GM21576 (cell line): ENCODE data around the gene FALEC.
"Not testable (repeated sequence)": the region's sequence is repeated elsewhere in the genome, so short reads cannot be mapped to it uniquely, and the experiment has no call there.

ENCODE experiments used
- ATAC-seq: cut with Tn5 transposase; IDR thresholded peaks from one replicate; pipeline ENCODE4 v1.9.1; 2021; ENCODE audit warnings: mild to moderate bottlenecking, moderate library complexity; ENCODE audit not compliant: unreplicated experiment

Gene FALEC

DNA sequence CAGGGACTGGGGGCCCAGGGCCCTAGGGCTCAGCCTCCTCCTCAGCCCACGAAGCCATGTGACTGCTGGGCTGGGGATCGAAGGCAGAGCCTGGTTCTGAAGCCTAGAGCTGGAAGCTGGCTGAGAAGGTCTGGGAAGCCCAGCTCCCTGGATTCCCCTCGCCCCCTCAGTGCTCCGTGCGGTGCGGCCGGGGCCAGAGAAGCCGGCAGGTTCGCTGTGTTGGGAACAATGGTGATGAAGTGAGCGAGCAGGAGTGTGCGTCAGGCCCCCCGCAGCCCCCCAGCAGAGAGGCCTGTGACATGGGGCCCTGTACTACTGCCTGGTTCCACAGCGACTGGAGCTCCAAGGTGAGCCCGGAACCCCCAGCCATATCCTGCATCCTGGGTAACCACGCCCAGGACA lies 42.8 kb downstream of the FALEC start:
- no peak for ATAC-seq

DNA sequence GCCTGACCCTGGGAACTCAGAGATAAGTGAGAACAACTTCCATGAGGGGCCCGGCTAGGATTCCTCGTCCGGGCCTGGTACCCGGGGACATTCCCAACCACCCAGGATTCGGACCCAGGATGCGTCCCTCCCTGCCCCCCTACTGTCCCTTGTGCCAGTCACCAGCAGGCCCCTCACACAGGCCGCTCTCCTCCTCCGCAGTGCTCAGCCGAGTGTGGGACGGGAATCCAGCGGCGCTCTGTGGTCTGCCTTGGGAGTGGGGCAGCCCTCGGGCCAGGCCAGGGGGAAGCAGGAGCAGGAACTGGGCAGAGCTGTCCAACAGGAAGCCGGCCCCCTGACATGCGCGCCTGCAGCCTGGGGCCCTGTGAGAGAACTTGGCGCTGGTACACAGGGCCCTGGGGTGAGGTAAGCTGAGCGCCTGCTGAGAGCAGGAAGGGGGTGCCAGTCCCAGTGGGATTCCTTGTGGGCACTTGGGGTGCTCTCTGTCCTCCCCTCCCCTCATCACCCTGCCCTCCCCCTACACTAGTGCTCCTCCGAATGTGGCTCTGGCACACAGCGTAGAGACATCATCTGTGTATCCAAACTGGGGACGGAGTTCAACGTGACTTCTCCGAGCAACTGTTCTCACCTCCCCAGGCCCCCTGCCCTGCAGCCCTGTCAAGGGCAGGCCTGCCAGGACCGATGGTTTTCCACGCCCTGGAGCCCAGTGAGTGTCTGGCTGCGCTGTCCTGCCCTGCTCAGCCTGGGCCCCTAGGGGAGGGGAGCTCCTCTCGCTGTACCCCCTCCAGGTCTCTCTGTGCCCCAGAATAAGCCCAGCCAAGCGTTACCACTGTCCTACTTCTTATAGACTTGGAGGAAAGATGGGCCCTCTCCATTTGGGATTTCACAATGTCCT lies 43.5 kb downstream of the FALEC start:
- ATAC-seq, result no peak

DNA sequence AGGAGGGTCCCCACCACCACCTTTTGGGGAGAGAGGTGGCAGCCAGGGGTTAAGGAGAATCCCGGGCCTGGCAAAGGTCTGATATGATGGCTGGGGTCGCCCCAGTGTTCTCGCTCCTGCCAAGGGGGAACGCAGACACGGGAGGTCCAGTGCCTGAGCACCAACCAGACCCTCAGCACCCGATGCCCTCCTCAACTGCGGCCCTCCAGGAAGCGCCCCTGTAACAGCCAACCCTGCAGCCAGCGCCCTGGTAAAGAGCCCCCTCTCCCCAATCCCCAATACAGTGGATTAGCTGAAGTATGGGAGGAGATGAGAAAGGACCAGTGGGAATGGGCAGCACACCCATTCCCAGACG lies 44.1 kb downstream of the FALEC start:
- no peak for ATAC-seq

DNA sequence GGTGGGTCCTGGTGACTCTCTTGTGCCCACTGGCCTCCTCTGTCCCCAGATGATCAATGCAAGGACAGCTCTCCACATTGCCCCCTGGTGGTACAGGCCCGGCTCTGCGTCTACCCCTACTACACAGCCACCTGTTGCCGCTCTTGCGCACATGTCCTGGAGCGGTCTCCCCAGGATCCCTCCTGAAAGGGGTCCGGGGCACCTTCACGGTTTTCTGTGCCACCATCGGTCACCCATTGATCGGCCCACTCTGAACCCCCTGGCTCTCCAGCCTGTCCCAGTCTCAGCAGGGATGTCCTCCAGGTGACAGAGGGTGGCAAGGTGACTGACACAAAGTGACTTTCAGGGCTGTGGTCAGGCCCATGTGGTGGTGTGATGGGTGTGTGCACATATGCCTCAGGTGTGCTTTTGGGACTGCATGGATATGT lies 44.5 kb downstream of the FALEC start:
- ATAC-seq, result no peak

DNA sequence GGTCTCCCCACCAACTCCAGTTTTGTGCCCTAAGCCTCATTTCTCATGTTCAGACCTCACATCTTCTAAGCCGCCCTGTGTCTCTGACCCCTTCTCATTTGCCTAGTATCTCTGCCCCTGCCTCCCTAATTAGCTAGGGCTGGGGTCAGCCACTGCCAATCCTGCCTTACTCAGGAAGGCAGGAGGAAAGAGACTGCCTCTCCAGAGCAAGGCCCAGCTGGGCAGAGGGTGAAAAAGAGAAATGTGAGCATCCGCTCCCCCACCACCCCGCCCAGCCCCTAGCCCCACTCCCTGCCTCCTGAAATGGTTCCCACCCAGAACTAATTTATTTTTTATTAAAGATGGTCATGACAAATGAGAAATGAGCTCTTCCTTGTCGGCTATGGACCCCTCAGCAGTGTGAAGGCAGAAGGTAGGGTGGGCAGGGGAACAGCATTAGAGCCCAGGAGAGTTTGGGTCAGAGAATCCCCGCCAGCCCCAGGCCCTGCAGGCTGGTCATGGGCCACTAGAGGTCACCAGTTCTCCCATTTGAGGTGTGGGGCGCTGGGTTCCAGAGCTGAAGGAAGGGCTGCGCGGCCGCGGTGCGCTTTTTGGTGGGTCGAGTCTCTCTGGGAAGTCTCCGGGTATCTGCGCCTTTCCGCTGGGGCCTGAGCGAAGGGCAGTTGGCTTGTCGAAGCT lies 45.2 kb downstream of the FALEC start:
- ATAC-seq, result no peak

DNA sequence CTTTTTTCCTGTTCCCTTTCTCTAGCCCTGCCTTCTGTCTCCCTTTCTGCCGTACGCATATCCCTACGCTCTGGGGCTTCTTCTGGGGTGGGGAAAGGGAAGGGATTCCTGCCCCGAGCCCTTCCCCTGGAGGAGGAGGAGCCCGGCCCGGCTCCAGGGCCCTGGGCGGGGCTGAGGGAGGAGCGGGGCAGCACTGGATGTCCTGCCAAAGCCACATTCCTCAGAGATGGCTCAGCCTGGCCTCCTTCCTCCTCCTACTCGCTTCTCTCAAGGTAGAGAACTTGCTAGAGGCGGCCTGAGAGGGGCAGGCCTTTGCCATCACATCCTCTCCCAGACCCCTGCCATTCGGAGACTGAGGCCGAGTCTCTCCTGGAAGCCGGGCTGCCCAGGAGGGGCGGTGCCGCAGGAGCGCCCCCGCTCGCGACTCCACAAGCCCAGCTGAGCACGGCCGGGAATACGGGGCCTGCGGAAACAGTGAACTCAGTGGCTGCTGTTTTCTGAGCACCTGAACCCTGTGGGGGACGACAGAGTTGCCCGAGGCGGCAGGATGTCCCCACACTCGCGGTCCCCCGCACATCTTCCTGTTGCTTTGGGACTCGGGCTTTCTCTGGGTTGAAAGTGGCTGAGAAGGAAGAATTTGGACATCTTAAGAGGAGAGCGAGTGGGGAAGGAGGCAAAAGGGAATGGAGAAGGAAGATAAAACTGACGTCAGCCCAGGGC lies 45.9 kb downstream of the FALEC start:
- ATAC-seq, result no peak

DNA sequence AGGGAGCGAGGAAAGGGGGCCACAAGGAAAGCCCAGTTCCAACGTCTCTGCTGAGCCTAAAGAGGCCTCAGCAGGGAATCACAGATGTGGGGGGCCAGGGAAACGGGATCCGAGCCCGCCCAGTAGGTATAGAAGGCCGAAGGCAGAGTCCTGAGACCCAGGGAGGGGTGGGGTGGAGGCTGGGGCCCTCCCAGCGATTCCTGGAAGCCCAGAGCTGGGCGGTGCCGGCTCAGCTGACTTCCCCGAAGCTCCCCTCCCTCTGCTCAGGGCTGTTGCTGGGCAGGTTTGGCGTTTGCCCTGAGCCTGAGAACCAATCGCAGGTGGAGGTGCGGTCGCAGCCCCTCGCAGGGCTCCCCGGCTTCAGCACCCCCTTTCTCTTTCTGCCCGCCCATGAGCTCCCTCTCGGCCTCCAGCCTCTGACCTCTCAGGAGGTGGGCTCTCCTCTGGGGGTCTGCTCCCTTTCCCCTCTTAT lies 46.5 kb downstream of the FALEC start:
- ATAC-seq, result peak; percentile 39

DNA sequence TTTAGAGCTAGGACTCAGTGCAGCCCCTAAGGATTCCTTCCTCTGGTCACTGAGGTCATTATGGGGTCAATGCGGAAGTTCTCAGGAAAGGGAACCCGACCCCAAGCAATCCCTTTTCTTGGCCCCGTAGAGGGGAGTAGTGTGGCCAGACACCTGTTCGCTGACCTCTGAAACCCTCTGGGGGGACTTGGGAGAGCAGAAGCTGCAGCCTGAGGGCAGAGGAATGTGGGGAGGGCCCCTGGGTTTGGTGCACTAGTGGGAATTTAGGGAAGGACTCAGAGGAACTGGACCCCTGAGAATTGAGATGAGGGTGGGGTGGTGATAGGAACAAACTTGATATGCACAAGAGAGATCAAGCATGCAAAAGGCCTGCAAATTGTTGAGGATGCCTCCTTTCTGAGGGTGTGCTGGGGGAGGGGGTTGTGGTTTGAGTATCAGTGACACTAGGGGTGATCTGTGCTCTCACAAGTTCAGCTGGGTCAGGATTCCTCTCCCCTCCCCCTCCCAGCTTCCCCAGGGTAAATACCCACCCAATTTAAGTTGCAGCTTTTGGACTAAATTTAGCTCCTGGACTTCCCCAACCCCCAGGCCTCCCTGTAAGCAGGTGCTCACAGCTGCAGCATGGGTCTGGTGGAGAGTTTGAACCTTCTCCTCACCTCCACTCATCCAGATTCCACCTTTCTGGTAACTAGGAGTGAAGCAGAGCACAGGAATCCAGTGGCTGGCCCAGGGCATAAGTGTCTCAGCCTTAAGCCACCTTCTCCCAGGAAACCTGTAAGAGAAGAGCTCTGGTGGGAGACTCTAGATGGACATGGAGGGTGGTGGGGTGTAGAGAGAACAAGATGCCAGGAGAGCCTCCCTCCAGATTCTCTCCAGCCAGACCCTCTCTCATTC lies 47.1 kb downstream of the FALEC start:
- ATAC-seq, result peak; percentile 32

DNA sequence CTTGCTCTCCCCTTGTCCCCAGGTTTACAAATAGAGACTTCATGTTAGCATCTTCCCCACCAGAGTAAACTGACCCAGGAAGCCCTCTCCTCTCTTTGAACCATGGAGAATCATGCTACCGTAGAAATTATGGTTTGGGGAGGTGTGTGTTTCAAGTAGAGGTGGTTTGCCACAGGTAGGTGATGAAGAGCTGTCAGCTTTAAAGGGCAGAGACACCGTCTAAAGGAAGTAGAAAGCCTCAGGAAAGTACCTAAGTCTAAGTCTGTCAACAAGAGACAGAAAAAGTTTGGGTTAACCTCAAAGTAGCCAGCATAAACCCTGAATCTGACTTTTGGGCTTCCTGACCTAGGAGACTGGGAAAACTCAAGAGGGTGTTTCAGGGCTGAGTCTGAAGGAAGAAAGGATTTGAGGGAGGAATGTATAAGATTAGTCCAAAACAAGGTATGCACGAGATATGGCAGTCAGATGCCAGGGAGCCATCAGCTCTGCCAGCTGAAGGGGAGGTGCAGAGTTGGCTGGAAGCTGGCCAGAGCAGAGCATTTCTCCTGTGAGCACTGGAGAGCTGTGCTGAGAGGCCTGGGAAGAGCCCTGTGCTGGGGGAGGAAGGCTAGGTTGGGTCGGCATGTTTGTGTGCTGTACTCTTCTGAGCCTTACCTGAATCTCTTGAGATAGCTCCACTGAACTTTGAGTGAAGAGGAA lies 47.9 kb downstream of the FALEC start:
- peak; percentile 16 for ATAC-seq

DNA sequence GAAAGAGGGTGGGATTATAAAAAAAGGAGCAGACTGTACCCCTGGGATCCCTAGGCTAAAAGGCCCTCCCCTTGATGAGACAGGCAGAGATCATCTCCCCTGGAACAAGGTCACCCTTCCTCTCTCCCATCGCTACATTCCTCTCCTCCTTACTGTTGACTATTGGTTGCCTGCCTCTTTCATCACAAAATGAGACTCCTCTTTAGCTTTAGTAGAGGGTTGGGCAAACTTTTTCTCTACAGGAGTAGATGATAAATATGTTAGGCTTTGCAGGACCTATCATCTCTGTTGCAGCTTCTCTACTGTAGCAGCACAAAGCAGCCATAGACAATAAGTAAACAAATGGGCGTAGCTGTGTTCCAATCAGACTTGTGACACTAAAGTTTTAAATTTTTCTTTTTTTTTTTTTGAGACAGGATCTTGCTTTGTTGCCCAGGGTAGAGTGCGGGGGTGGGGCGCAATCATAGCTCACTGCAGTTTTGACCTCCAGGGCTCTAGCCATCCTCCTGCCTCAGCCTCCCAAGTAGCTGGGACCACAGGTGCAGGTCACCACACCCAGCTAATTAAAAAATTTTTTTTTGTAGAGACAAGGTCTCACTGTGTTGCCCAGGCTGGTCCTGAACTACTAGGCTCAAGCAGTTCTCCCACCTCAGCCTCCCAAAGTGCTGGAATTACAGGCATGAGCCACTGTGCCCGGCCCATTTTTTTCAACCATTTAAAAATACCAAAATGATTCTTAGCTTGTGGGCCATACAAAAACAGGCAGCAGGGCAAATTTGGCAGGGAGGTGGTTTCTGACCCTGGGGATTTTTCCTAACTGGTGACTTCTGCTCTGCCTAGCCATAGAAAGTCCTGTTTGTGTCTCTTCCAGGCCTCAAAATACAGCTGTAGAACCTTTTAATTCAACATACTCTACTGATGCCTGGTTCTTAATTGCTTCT lies 48.8 kb downstream of the FALEC start:
- ATAC-seq, result no peak

DNA sequence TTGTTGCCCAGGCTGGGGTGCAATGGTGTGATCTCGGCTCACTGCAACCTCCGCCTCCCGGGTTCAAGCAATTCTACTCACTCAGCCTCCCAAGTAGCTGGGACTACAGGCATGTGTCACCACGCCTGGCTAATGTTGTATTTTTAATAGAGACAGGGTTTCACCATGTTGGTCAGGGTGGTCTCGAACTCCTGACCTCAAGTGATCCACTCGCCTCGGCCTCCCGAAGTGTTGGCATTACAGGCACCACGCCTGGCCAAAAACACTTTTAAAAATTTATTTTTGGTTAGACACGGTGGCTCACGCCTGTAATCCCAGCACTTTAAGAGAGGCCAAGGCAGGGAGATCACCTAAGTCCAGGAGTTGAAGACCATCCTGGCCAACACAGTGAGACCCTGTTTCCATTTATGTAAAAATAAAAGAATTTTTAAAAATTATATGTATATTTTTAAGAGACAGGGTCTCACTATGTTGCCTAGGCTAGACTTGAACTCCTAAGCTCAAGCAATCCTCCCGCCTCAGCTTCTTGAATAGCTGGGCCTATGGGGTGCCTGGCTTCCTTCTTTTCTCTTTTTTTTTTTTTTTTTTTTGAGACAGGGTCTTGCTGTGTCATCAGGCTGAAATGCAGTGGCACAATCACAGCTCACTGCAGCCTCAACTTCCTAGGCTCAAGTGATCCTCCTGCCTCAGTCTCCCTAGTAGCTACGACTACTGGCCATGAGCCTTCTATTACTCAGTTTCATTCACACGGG lies 49.9 kb downstream of the FALEC start:
- not testable (repeated sequence) for ATAC-seq

DNA sequence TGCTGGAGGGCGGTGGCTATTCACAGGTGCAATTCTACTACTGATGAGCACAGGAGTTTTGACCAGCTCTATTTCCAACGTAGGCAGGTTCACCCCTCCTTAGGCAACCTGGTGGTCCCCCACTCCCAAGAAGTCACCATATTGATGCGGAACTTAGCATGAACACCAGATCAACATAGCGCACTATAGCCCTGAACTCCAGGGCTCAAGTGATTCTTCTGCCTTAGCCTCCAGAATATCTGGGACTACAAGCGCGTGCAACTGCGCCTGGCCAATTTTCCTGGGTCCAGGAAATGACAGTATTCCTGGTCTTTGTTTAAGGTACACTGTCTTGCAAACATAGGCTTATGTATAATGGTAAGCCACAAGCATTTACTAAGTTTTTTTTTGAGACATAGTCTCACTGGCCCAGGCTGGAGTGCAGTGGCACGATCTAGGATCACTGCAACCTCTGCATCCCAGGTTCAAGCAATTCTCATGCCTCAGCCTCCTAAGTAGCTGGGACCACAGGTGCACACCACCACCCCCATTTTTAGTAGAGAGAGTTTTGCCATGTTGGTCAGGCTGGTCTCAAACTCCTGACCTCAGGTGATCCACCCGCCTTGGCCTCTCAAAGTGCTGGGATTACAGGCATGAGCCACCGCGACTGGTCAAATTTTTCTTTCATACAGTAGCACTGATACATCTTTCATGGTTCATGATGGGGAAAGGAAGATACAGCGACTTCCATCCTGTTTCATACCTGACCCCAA lies 51.2 kb downstream of the FALEC start:
- ATAC-seq, result no peak

DNA sequence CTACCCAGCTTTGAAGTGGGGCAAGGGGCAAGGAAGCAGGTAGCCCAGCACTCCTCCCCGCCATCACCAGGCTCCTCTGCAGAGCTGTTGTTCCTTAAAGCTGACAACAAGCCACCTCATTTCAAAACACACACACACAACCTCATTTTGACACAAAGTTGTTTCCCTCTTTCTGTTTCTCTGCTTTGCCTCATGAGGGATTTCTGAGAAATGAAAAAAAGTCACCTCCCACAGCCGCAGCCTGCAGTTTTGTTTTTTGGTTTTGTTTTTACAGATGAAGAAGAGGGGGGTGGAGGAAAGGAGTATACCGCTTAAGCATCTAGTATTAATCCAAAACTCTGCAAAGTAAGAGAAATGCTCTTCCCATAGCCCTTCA lies 51.8 kb downstream of the FALEC start:
- no peak for ATAC-seq

DNA sequence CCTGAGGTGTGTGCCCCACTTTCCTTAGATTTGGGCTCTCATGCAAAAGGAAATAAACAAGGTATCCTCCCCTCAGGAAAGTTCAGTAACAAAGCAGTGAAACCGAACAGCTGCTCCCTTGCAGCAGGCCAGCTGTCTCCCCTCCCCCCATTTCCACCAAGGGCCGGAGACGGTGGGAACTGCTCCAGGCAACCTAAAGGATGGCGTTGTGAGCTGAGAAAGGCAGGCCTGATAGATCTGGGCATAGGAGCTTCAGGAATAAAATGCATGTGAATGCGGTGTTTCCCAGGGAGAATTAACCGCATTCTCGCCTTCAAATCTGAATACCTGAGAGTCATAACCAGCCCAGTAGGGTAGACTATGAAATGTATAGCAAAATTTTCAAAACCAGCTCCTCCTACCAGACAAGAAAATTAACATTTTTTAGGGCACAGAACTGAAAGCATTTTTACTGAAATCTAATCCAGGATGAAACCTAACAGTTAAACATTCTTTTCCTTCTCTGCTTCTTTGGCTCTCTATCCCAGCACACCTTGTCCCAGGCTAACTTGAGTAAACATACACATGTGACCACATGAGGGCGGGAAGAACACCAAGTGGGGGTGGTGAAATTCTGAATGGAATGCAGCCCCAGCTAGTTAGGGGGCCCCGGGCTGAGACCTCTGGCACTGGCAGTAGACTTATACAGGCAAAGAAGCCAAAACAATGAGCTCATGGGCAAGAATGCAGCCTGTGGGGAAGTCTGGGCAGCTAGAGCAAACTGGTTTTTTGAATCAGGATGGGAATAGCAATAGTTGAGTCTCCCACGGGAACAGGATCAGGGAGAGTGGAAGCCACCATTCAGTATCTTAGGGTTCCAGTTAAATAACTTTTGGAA lies 52.4 kb downstream of the FALEC start:
- ATAC-seq, result no peak

DNA sequence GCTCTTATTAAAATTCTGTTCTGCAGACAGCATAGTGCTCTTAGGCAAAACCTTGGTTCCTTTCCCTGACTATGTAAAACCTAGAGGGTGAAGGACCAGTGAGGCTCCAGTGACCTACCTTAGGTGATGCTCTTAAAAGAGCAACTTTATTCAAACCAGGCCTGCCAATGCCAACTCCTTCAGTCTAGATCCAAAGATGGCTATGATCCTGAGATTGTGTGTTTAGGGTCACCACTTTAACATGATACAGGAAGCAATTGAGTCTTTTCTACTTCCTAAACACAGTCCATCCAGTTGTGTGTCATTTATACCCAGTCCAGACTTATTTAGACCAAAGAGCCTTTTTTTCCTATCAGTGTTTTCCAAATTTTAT lies 53.0 kb downstream of the FALEC start:
- no peak for ATAC-seq

DNA sequence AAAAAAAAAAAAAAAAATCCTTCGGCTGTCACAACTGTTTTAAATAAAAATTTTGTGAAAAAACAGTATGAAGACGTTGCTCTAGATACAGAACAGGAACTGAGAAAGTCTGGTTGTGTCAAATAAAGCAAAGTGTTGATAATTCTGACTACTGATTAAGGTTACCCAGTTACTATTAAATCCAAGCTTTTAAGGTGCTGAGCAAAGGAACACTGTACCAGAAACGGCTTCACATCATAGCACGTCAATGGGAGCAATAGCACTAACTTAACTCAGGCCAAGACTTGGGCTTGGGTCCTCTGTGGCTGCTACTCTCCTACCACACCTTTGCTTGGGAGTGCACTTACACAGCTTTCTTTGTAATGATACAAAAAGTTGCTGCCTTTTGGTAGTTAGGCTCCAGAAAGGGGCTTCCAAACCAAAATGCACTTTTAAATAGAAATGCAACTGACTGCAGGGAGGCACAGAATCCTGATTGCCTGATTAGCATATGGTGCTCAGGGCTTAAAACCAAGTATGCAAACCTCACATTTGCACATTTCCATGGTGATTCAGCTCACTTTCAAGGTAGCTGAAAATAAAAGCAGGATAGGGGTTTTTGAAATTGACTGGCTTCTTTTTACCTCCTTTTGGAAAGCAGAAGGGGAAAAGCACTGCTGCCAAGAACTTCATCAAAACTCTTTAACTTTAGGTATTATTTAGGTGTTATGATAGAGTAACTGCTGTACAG lies 57.5 kb downstream of the FALEC start:
- no peak for ATAC-seq
